HEK293 (cell line): ENCODE results near the gene KANSL3.

ENCODE experiments used
- CTCF ChIA-PET: fragments of 350-600 bp; formaldehyde crosslinking; extraction: SDS; loops from one replicate; lab custom pipeline; 2021; ENCODE audit warnings: antibody characterized with exemption; lab: Yijun Ruan, JAX
- POLR2A ChIA-PET: fragments of 300-600 bp; formaldehyde crosslinking; extraction: SDS; loops from one replicate; lab custom pipeline; 2020; ENCODE audit warnings: antibody characterized with exemption, inconsistent platforms; lab: Yijun Ruan, JAX
- H3K27ac ChIP-seq: fragments of 200-500 bp; sonication (Bioruptor generic); 2 replicates; pipeline ENCODE4 v1.5.1; 2014; ENCODE audit warnings: low read depth, low read length, control low read depth, inconsistent platforms; ENCODE audit errors: extremely low read depth
- H3K36me3 ChIP-seq, 2 experiments: fragments of 200-500 bp in 1 of 2; sonication (Bioruptor generic) in 1 of 2; 1 replicate in 1 of 2; 2 replicates in 1 of 2; pipeline ENCODE4 v1.5.1; 2014 to 2017; ENCODE audit warnings: inconsistent platforms in 2 of 2, low read length in 2 of 2; ENCODE audit not compliant: control insufficient read depth in 2 of 2, insufficient read depth in 1 of 2
- H3K4me1 ChIP-seq: fragments of 200-500 bp; sonication (Bioruptor generic); 2 replicates; pipeline ENCODE4 v1.5.1; 2014; ENCODE audit warnings: mild to moderate bottlenecking, low read length, inconsistent platforms; ENCODE audit not compliant: control insufficient read depth, insufficient read depth
- H3K4me3 ChIP-seq: 2 replicates; pipeline ENCODE4 v1.5.1; 2011; ENCODE audit warnings: low read depth, mild to moderate bottlenecking, control low read depth, low read length, moderate library complexity
- H3K9me3 ChIP-seq: fragments of 200-500 bp; sonication (Bioruptor generic); 2 replicates; pipeline ENCODE4 v1.5.1; 2014; ENCODE audit warnings: low read depth, low read length, inconsistent platforms; ENCODE audit not compliant: control insufficient read depth, insufficient read depth
- FEZF1 ChIP-seq: fragments of 450-650 bp; formaldehyde crosslinking; IDR thresholded peaks from 2 replicates; pipeline ENCODE4 v1.5.1; 2016; ENCODE audit warnings: missing biosample characterization, missing genetic modification characterization
- GLIS2 ChIP-seq: fragments of 450-650 bp; formaldehyde crosslinking; IDR thresholded peaks from 2 replicates; pipeline ENCODE4 v1.5.1; 2016; ENCODE audit warnings: missing biosample characterization, missing genetic modification characterization
- HOXD13 ChIP-seq: sonication (generic); formaldehyde crosslinking; IDR thresholded peaks from 2 replicates; pipeline ENCODE4 v1.8.0; 2022; ENCODE audit warnings: missing genetic modification reagents, borderline replicate concordance
- MEIS1 ChIP-seq: sonication (generic); formaldehyde crosslinking; IDR thresholded peaks from 2 replicates; pipeline ENCODE4 v1.8.1; 2022; ENCODE audit warnings: missing genetic modification reagents, mild to moderate bottlenecking, borderline replicate concordance
- PATZ1 ChIP-seq: fragments of 450-650 bp; formaldehyde crosslinking; IDR thresholded peaks from 2 replicates; pipeline ENCODE4 v1.5.1; 2016; ENCODE audit warnings: missing biosample characterization, missing genetic modification characterization
- SCRT1 ChIP-seq: fragments of 450-650 bp; formaldehyde crosslinking; IDR thresholded peaks from 2 replicates; pipeline ENCODE4 v1.5.1; 2016; ENCODE audit warnings: missing biosample characterization, missing genetic modification characterization, borderline replicate concordance
- ZFP41 ChIP-seq: fragments of 450-650 bp; formaldehyde crosslinking; IDR thresholded peaks from 2 replicates; pipeline ENCODE4 v1.5.1; 2016; ENCODE audit warnings: missing biosample characterization, missing genetic modification characterization, borderline replicate concordance
- ZNF140 ChIP-seq: fragments of 450-650 bp; formaldehyde crosslinking; IDR thresholded peaks from 2 replicates; pipeline ENCODE4 v1.5.1; 2016; ENCODE audit warnings: missing biosample characterization, missing genetic modification characterization
- ZNF174 ChIP-seq: fragments of 450-650 bp; formaldehyde crosslinking; IDR thresholded peaks from 2 replicates; pipeline ENCODE4 v1.5.0; 2017; ENCODE audit warnings: missing biosample characterization, mild to moderate bottlenecking, missing genetic modification characterization
- ZNF266 ChIP-seq: fragments of 450-650 bp; formaldehyde crosslinking; IDR thresholded peaks from 2 replicates; pipeline ENCODE4 v1.5.1; 2016; ENCODE audit warnings: missing biosample characterization, missing genetic modification characterization, low read depth
- ZNF366 ChIP-seq: fragments of 450-650 bp; formaldehyde crosslinking; conservative IDR thresholded peaks from 2 replicates; pipeline ENCODE4 v1.5.1; 2016; ENCODE audit warnings: missing biosample characterization, missing genetic modification characterization
- ZNF510 ChIP-seq: fragments of 450-650 bp; formaldehyde crosslinking; IDR thresholded peaks from 2 replicates; pipeline ENCODE4 v1.5.1; 2018; ENCODE audit warnings: mild to moderate bottlenecking, missing genetic modification characterization, missing biosample characterization; ENCODE audit not compliant: insufficient replicate concordance
- ZNF544 ChIP-seq: fragments of 450-650 bp; formaldehyde crosslinking; IDR thresholded peaks from 2 replicates; pipeline ENCODE4 v1.5.0; 2017; ENCODE audit warnings: missing biosample characterization, missing genetic modification characterization
- ZNF561 ChIP-seq: fragments of 450-650 bp; IDR thresholded peaks from 2 replicates; pipeline ENCODE4 v1.5.1; 2018; ENCODE audit warnings: missing biosample characterization, missing genetic modification characterization, borderline replicate concordance
- ZNF580 ChIP-seq: fragments of 450-650 bp; formaldehyde crosslinking; IDR thresholded peaks from 2 replicates; pipeline ENCODE4 v1.5.1; 2016; ENCODE audit warnings: missing biosample characterization, missing genetic modification characterization
- ZNF596 ChIP-seq: fragments of 450-650 bp; IDR thresholded peaks from 2 replicates; pipeline ENCODE4 v1.5.0; 2018; ENCODE audit warnings: missing biosample characterization, mild to moderate bottlenecking, missing genetic modification characterization, moderate library complexity
- ZNF660 ChIP-seq: fragments of 450-650 bp; IDR thresholded peaks from 2 replicates; pipeline ENCODE4 v1.5.1; 2018; ENCODE audit warnings: missing biosample characterization, mild to moderate bottlenecking, missing genetic modification characterization
- ZNF747 ChIP-seq: fragments of 450-650 bp; formaldehyde crosslinking; IDR thresholded peaks from 2 replicates; pipeline ENCODE4 v1.5.1; 2016; ENCODE audit warnings: missing biosample characterization, missing genetic modification characterization
- ZNF776 ChIP-seq: fragments of 450-650 bp; formaldehyde crosslinking; IDR thresholded peaks from 2 replicates; pipeline ENCODE4 v1.5.0; 2017; ENCODE audit warnings: missing biosample characterization, missing genetic modification characterization, borderline replicate concordance
- ZNF777 ChIP-seq: fragments of 450-650 bp; formaldehyde crosslinking; IDR thresholded peaks from 2 replicates; pipeline ENCODE4 v1.5.1; 2017; ENCODE audit warnings: missing biosample characterization, missing genetic modification characterization, borderline replicate concordance
- ZNF792 ChIP-seq: fragments of 450-650 bp; formaldehyde crosslinking; IDR thresholded peaks from 2 replicates; pipeline ENCODE4 v1.5.1; 2016; ENCODE audit warnings: missing biosample characterization, missing genetic modification characterization
- ZNF837 ChIP-seq: fragments of 450-650 bp; formaldehyde crosslinking; IDR thresholded peaks from 2 replicates; pipeline ENCODE4 v1.5.1; 2016; ENCODE audit warnings: missing biosample characterization, missing genetic modification characterization
- ZSCAN23 ChIP-seq: fragments of 450-650 bp; formaldehyde crosslinking; IDR thresholded peaks from 2 replicates; pipeline ENCODE4 v1.5.1; 2016; ENCODE audit warnings: missing biosample characterization, missing genetic modification characterization
- TF ChIP-seq, protein P1 (sequence below): sonication (generic); formaldehyde crosslinking; IDR thresholded peaks from 2 replicates; pipeline ENCODE4 v1.8.1; 2022; ENCODE audit warnings: mild to moderate bottlenecking, moderate library complexity, missing genetic modification reagents
- TF ChIP-seq, protein P2 (sequence below): fragments of 450-650 bp; formaldehyde crosslinking; IDR thresholded peaks from 2 replicates; pipeline ENCODE4 v1.5.1; 2016; ENCODE audit warnings: missing biosample characterization, missing genetic modification characterization

The KANSL3 gene

DNA sequence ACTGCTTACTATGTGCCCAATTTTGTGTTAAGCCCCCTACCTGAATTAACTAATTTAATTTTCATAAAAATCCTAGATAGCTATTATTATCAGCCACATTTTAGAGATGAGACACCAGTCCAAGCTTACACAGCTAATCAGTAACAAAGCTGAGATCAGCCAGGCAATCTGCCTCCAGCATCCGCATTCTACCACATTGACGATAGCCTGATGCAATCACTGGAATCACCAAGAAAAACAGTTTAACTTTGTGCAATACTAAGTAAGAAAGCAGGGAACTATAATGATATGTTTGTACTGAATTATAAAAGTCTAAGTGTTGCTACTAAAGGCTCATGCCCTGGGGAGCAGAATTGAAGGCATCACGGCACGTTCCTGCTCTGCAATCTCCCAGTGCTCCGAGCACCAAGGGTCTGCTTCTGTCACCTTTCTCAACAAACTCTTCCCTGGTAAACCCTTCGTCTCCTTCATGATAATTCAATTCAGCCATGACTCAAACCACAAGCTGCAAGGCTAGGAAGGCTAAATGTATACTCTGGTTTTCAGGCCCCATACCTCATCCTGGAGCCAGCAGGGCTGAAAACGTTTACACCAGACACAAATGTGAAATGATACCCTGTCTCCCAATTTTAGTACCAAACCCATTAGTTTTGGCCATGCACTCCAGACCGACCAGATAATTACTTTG lies 19.4 kb downstream of the KANSL3 start:
- POLR2A ChIA-PET: no interaction called here
- H3K27ac ChIP-seq: no peak overlapping the region
- H3K36me3 ChIP-seq: peaks cover 48 to 51% of the 10 kb centered on the region in 2 experiments; a peak in 2 of 3 replicates
- H3K4me1 ChIP-seq: no peaks in the 10 kb centered on the region
- CTCF ChIA-PET: interaction anchor here (0.6 kb wide), 1 partner anchor 37 kb away, joined by 3 read pairs; no protein-coding TSS in a partner anchor
- TF ChIP-seq ZNF561 (tag by site-specific recombination) (no peak), ZNF140 (tag by site-specific recombination) (no peak), ZNF660 (tag by site-specific recombination) (no peak), PATZ1 (tag by site-specific recombination) (no peak), ZSCAN23 (tag by site-specific recombination) (no peak), ZNF366 (tag by site-specific recombination) (no peak), FEZF1 (tag by site-specific recombination) (no peak)
- H3K9me3 ChIP-seq: no peaks in the 10 kb centered on the region
- H3K4me3 ChIP-seq: no peak overlapping the region

GRCh38 chr2:96617012-96617411 lies 21.1 kb downstream of the KANSL3 start:
- Histone ChIP-seq H3K27ac (no peak overlapping the region), H3K4me1 (no peaks in the 10 kb centered on the region), H3K36me3 (peaks cover 60 to 63% of the 10 kb centered on the region in 2 experiments), H3K9me3 (no peaks in the 10 kb centered on the region), H3K4me3 (no peak overlapping the region)
- ChIA-PET CTCF (interaction anchor here (0.6 kb wide), 1 partner anchor 36 kb away, joined by 4 read pairs; no protein-coding TSS in a partner anchor), POLR2A (no interaction called here)
- TF ChIP-seq ZNF544 (tag by site-specific recombination) (no peak), ZNF837 (tag by site-specific recombination) (no peak), ZNF792 (tag by site-specific recombination) (no peak), ZNF596 (tag by site-specific recombination) (no peak), ZNF777 (tag by site-specific recombination) (no peak), ZNF776 (no peak), ZNF510 (tag by site-specific recombination) (no peak), ZNF660 (tag by site-specific recombination) (no peak), ZNF266 (tag by site-specific recombination) (no peak), ZFP41 (tag by site-specific recombination) (no peak), ZNF174 (tag by site-specific recombination) (no peak)
- TF ChIP-seq, protein P1, sequence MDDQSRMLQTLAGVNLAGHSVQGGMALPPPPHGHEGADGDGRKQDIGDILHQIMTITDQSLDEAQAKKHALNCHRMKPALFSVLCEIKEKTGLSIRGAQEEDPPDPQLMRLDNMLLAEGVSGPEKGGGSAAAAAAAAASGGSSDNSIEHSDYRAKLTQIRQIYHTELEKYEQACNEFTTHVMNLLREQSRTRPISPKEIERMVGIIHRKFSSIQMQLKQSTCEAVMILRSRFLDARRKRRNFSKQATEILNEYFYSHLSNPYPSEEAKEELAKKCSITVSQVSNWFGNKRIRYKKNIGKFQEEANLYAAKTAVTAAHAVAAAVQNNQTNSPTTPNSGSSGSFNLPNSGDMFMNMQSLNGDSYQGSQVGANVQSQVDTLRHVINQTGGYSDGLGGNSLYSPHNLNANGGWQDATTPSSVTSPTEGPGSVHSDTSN (CRISPR knock-in tag): no peak

DNA sequence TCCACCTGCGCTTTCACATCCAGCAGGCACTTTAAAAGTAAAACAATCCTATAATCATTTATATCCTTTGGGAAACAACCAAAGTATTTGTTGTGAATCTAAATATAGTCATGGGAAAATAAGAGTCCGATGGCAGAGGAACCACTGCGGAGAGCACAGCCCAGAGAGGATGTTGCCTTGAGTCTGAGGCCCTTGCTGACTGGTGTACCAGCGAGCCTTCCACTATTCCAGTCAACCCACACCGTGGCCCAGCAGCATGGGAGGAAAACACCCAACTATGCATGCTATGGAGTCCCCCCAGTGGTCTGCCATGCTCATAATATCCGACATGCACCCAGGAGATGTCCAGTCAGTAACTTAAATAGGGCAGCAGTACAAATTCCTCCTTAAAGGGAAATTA lies 21.6 kb downstream of the KANSL3 start:
- Histone ChIP-seq H3K4me1 (no peaks in the 10 kb centered on the region), H3K9me3 (no peaks in the 10 kb centered on the region), H3K36me3 (peaks cover 62 to 68% of the 10 kb centered on the region in 2 experiments), H3K27ac (no peak overlapping the region), H3K4me3 (no peak overlapping the region)
- ChIA-PET POLR2A (no interaction called here), CTCF (no interaction called here)
- TF ChIP-seq ZNF580 (tag by site-specific recombination) (no peak), ZNF747 (tag by site-specific recombination) (no peak), HOXD13 (CRISPR knock-in tag) (no peak), SCRT1 (tag by site-specific recombination) (no peak), GLIS2 (tag by site-specific recombination) (no peak), MEIS1 (CRISPR knock-in tag) (no peak)
- TF ChIP-seq, protein P2, sequence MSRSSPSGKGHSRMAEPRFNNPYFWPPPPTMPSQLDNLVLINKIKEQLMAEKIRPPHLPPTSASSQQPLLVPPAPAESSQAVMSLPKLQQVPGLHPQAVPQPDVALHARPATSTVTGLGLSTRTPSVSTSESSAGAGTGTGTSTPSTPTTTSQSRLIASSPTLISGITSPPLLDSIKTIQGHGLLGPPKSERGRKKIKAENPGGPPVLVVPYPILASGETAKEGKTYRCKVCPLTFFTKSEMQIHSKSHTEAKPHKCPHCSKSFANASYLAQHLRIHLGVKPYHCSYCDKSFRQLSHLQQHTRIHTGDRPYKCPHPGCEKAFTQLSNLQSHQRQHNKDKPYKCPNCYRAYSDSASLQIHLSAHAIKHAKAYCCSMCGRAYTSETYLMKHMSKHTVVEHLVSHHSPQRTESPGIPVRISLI (tag by site-specific recombination): no peak
